ENCODE data around the gene SENP7. TPM values are rescaled to one million over a fixed set of nuclear protein-coding genes. Genes with fewer than 3 reads are reported as not detected.
"Not testable (repeated sequence)": the region's sequence is repeated elsewhere in the genome, so short reads cannot be mapped to it uniquely, and the experiment has no call there.

The SENP7 gene
- total RNA-seq, 1 donor from 2014 or later: 57.4 TPM

- DNase-seq: not testable (repeated sequence)
Measured at GRCh38 chr3:101438641-101439040, 74.4 kb downstream of the SENP7 start.

- no peak for DNase-seq
Measured at GRCh38 chr3:101433652-101434051, 79.4 kb downstream of the SENP7 start.

- no peak for DNase-seq
Measured at GRCh38 chr3:101423984-101424888, 88.8 kb downstream of the SENP7 start.

GRCh38 chr3:101418851-101419250 lies 94.2 kb downstream of the SENP7 start:
- DNase-seq: no peak

GRCh38 chr3:101414121-101414520 lies 98.9 kb downstream of the SENP7 start:
- DNase-seq: peak; percentile 47

- no peak for DNase-seq
Measured at GRCh38 chr3:101413656-101414055, 99.4 kb downstream of the SENP7 start.

- DNase-seq: no peak
Measured at GRCh38 chr3:101391413-101391950, 121.5 kb downstream of the SENP7 start.

- DNase-seq: no peak
Measured at GRCh38 chr3:101388706-101389105, 124.3 kb downstream of the SENP7 start.

GRCh38 chr3:101387351-101387750 lies 125.7 kb downstream of the SENP7 start:
- no peak for DNase-seq

- no peak for DNase-seq
Measured at GRCh38 chr3:101384426-101384825, 128.6 kb downstream of the SENP7 start.

GRCh38 chr3:101383656-101384055 lies 129.4 kb downstream of the SENP7 start:
- no peak for DNase-seq

GRCh38 chr3:101383156-101383575 lies 129.8 kb downstream of the SENP7 start:
- DNase-seq: peak; percentile 85

GRCh38 chr3:101381809-101382208 lies 131.2 kb downstream of the SENP7 start:
- DNase-seq: peak; percentile 46

- DNase-seq: no peak
Measured at GRCh38 chr3:101379658-101380376, 133.2 kb downstream of the SENP7 start.

- DNase-seq: no peak
Measured at GRCh38 chr3:101377796-101378195, 135.2 kb downstream of the SENP7 start.

GRCh38 chr3:101377209-101377608 lies 135.8 kb downstream of the SENP7 start:
- no peak for DNase-seq

GRCh38 chr3:101375586-101375985 lies 137.4 kb downstream of the SENP7 start:
- no peak for DNase-seq

- DNase-seq: no peak
Measured at GRCh38 chr3:101362406-101362805, 150.6 kb downstream of the SENP7 start.

- no peak for DNase-seq
Measured at GRCh38 chr3:101351829-101352228, 161.2 kb downstream of the SENP7 start.

GRCh38 chr3:101340591-101340990 lies 172.4 kb downstream of the SENP7 start:
- DNase-seq: no peak

GRCh38 chr3:101333883-101334282 lies 179.1 kb downstream of the SENP7 start:
- DNase-seq: no peak

- DNase-seq: no peak
Measured at GRCh38 chr3:101329016-101329673, 183.9 kb downstream of the SENP7 start.

All from tongue (tissue), 2 donors.